Stimulated activated CD8-positive, alpha-beta memory T cell treated with anti-CD3 and anti-CD28 coated beads, Interleukin-4, amount 100 ng/mL, for 1 hour (primary cell): Measurements from ENCODE around the gene PTPRN2.
"Not testable (repeated sequence)": the region's sequence is repeated elsewhere in the genome, so short reads cannot be mapped to it uniquely, and the experiment has no call there.

ENCODE experiments used
- DNase-seq, 2 donors: peaks; one replicate each; pipeline ENCODE4 v3.0.0-alpha.2; 2020; ENCODE audit warnings: low read depth in 2 of 2, low spot score in 1 of 2

Gene PTPRN2

DNA sequence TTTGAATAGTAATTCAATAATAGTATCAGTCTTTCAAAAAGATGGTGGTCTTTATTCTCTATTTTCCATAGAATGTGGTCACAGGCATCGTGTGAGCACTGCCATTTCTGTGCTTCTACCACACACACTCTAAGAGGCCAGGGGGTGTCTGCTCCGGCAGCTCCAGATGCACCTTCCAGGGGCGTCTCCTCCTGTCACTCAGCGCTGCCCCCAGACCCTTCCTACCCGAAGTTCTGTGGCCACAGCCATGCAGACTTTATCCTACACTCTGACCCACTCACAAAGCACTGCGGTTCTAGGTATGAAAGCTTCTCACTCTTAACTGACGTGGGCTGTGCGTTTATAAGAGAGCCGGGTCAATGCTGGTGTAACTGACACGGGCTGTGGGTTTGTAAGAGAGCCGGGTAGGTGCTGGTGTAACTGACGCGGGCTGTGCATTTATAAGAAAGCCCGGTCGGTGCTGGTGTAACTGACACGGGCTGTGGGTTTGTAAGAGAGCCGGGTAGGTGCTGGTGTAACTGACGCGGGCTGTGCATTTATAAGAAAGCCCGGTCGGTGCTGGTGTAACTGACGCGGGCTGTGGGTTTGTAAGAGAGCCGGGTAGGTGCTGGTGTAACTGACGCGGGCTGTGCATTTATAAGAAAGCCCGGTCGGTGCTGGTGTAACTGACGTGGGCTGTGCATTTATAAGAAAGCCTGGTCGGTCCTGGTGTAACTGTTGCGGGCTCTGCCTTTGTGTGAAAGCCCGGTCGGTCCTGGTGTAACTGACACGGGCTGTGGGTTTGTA is 886.0 kb downstream of the PTPRN2 start:
- not testable (repeated sequence) for DNase-seq

DNA sequence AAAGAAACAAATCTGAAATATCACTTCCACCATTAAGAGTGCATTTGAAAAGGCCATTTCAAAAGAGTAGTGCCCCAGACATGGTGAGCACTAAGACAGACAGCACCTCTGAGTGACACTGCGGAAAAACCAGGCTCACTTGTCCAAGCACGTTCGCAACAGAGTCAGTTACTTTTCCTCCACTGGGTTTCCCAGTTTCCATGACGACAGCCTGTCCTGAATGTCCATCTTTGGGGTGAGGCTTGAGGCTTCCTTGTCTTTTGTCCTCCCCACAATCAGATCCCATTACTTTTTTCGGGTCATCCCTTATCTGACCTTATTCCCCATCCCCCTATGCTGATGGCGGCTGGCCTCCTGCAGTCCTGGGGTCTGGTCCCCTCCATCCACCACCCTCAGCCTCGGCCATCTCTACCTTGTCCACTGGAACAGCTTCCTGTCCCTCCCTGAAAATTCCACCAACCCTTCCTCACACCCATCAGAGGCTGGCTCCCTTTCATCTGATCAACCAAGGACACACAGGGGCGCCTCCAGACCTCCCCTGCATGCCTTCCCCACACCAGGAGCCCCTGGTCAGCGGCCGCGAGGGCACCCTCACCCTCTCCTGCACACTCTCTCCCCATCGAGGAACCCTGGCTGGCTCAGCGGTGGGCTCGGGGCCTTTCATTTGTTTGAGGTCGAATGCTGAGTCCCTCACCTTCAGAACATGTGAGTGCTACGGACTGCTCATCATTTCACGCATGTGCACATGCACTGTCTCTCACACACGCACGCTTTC is 887.2 kb downstream of the PTPRN2 start:
- no peak for DNase-seq

DNA sequence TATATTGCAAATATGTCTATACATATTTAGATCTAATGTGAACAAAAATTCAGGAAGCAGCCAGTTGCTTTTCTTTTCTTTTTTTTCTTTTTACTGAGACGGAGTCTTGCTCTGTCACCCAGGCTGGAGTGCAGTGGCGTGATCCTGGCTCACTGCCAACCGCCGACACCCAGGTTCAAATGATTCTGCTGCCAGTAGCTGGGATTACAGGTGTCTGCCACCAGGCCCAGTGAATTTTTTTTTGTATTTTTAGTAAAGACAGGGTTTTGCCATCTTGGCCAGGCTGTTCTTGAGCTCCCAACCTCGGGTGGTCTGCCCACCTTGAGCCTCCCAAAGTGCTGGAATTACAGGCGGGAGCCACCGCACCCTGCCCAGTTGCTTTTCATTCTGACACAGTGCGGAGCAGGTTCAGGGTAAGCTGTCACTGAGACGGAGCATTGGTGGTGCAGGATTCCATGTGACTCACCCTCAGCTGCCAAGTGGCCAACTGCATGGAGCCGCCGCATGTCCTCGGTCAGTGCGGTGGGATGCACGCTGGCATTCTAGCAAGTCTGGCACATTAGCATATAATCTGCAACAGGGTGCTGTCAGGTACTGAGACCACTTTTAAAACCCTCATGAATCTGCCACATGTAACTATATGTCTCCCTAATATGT is 888.1 kb downstream of the PTPRN2 start:
- DNase-seq = no peak

DNA sequence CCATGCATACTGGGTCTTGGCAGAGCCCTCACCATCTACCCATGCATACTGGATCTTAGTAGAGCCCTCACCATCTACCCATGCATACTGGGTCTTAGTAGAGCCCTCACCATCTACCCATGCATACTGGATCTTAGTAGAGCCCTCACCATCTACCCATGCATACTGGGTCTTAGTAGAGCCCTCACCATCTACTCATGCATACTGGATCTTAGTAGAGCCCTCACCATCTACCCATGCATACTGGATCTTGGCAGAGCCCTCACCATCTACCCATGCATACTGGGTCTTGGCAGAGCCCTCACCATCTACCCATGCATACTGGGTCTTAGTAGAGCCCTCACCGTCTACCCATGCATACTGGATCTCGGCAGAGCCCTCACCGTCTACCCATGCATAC is 890.3 kb downstream of the PTPRN2 start:
- DNase-seq = not testable (repeated sequence)

DNA sequence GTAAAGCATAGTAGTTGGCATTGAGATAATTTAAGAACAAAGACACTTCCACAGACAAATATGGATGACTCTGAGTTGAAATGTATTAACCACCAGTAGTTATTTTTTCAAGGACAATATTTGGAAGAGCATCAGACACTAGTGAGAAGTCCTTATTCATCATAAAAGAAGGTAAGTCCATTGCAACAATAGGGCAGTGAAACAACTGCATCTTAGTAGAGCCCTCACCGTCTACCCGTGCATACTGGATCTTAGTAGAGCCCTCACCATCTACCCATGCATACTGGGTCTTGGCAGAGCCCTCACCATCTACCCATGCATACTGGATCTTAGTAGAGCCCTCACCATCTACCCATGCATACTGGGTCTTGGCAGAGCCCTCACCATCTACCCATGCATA is 892.0 kb downstream of the PTPRN2 start:
- DNase-seq = not testable (repeated sequence)

DNA sequence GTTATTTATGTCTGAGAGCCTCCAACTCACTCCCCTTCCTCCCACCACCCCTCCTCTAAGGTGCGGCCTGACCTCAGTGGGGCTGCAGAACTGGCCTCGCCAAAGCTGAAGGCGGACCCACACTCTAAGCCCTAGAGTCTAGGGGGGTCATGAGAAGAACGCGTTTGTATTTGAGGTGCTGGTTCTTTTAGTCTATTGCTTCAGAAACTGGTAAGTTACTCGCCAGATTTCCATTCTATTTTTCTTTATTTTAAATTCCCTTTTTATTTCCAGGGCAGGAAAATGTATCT is 893.3 kb downstream of the PTPRN2 start:
- DNase-seq = no peak

DNA sequence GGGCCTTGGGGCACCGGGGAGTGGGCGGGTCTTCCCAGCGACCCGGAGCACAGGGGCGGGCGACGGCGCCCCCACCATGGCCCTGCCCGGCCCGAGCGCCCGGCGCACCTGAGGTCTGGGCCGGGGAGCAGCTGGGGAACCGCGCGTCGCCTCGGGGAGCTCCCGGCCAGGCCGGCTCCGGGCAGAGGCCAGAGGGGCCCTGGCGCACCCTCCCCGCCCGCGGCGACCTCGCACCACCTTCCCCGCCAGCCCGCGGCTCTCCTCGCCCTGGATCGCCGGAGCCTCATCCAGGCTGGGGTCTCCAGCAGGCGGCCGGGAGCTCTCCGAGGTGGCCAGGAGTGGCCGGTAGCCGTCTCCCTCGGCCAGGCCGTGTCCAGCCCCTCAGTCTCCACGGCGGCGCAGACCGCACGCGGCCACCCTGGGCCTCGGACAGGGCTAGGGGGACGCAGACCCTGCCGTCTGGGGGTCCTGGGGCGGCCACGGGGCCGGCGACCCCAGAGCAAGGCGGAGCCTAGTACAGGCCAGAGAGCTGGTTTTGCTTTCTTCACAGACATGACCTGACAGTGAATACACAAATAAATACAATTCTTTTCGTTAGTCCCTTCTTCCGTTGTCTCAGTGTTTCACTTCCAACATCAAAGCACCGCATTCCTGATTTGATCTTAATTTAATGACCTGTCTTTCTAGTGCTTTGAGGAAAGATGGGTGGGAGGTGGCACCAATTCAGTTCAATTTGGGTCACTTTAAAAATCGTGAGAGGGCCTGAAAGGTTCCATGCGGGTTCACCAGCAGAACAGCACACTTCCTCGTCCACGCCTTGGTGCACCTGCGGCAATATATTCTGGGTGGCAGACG is 893.9 kb downstream of the PTPRN2 start:
- no peak for DNase-seq

DNA sequence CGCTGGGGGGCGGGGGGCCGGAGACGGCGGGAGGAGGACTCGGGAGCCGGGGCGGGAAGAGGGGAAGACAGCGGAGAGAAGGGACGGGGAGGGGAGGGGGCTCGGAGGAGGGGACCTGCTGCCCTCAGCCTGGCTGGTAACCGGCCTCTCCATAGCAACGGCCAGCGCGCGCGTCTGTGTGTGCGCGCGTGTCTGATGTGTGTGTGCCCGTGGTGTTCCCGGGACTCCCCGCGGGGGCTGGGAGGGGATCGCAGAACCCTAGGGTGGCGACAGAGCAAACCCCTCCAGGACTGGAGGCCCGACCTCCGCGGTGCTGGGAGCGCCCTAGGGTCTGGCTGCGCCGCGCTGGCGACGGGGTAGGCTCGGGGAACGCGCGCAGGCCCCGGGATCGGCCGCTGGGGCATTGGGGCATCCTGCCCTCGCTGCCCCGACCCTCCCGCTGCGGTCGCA is 894.5 kb downstream of the PTPRN2 start:
- no peak for DNase-seq

DNA sequence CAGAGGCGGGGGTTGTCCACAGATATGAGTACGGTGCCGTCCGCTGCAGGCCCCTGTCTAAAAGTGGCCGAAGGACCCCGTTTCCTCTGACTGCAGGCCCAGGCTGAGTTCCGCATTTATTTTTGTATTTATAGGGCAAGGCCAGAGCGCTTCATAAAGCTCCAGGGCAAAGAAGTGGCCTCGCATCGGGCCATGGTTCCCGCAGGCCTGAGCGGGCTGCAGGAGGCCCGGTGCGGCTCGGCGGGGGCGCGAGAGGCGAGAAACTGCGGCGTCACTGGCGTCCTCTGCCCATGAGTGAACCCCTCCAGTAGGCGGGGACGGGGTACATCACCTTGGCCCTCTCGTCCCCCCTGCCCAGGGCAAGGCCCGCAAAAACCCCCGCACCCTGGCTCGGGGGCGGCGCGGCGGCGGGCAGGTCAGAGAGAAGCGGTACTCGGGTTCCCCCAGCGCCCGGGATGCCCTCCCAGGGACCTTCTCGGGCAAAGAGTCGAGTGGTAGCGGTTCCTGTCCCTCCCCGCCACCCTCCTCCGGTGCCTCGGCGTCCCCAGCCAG is 895.1 kb downstream of the PTPRN2 start:
- DNase-seq = no peak

DNA sequence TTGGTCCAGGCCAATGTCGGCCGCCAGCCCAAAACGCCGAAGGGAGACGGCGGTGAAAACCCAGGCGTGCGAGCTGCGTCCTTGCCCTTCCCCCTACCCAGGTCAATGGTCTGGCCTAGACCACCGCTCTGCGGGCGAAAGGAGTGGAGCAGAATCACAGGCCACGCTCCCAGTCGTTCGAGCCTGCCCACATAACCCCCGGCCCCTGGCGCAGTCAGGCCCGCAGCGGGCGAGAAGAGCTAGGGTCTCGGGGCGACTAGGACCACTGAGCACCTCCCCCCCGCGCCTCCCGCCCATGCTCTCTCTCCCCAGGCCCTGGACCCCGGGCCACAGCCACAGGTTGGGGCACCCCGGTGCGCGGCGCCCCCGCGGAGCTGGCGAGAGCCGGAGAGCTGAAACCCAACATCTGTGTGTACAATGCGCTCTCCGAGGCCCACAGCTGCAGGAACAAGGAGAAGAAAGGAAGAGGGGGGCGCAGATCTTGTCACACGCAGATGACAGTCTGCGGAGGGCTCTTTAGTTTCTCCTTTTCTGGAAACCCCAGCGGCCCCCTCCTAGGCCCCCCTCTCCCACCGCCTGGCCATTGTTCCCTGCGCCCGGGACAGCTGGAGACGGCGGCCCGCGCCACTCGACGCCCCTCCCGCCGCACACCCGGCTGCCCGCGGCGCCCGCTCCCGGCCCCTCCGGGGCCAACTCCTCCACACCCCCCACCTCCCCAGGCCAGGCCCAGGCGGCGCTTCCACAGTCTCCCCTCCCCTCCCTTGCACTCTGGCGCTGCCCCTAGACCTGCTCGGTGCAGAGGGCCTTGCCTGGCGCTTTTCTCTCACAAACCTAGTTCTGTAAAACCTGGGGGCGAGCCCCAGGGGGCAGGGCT is 895.8 kb downstream of the PTPRN2 start:
- no peak for DNase-seq

DNA sequence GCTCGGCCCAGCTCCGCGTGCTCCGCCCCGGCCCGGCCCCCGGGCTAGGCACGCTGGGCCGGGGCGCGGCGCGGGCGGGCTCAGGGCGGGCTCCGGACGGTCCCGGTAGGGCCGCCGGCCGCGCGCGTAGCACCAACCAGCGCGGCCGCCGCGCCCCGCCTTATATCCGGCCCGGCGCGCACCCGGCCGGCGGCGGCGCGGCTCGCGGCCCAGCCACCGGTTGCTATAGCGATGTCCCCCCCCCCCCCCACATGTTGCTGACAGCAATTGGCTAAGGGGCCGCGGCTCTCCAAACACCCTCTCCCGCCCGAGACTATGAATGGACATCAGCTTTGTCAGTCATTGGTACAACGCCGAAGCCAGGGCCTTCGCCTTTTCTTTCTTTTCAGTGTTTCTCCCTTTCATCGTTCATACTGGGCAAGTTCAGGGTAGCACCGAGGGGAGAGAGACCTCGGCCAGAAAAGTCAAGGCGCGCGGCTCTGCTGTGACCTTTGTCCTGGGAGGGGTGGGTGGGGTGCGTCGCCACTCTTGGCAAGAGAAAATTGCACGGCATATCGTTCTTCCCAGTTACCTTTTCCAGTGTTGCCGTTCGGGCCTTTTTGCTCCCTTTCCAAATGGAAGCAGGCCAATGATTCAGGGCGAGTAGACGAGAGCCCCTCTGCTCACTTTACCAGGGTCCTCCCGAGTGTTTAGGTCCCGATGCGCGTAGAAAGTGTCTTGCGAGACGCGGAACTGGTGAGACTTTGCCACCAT is 896.6 kb downstream of the PTPRN2 start:
- DNase-seq = no peak

DNA sequence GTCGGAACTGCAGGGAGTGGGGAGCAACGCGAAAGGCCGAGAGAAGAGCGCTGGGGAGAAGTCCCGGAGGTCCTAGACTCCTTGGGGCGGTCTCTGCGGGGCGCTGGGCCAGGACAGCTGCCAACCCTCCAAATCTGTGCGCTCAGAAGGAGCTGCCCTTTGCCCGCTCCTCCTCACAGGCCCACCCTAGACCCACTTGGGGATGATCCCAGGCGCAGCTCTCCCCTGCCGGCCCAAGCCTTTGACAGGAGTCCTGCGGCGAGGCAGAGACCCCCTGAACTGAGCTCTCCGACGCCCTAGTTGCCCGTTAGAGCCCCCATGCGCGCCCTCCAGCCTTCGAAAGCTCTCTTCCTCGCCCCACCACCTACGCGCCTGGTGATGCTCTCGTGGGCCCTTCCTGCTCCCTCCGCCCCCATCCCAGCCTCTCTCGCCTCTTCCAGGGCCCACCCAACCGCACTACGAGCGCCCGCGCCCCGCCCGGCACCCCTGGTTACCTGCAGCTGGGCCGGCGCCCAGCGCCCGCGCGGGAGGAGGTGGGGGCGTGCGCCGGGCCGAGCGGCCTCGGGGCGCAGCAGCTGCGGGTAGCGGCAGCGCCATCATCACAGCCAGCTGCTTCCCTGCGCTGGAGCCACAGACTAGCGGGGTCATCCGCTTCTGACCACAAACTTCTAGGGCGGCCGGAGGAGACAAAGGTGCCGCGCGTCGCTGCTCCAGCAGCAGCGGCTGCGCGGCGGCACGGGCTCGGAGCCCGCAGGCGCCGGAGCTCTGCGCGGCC is 897.4 kb downstream of the PTPRN2 start:
- no peak for DNase-seq

DNA sequence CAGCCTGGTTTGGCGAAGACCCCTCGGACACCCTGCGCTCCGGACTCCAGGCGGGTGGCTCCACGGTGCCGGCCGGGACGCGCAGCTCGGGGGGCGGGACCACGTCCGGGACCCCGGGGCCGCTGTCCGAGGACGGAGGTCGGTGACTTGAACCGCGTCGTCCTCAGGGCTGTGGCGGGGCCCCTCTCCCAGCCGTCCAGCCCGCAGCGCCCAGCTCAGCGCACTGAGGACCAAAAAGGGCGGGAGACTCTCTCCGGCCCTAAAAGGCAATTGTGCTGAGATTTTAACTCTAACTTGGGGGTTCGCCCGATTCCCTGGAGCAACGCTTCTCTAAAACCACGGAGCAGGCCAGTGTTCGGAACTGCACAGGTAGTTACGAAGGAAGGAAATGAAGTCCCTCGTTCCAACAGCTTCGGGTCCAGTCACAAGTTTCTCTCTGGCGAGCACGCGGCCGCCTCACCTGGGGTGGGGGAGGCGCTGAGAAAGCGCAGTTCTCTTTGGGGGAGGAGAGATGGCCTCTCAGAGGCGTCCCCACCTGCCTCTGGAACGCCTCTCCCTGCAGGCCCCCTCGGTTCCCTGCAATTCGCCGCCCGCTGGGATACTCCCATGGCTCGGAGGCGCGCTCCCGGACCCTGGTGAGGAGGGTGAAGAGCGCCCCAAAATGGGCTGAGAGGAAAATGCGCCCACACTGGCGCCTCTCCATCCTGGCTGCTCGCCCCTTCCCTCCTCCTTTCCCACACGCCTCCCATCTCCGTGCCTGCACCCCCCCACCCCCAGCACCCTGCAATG is 898.2 kb downstream of the PTPRN2 start:
- no peak for DNase-seq

DNA sequence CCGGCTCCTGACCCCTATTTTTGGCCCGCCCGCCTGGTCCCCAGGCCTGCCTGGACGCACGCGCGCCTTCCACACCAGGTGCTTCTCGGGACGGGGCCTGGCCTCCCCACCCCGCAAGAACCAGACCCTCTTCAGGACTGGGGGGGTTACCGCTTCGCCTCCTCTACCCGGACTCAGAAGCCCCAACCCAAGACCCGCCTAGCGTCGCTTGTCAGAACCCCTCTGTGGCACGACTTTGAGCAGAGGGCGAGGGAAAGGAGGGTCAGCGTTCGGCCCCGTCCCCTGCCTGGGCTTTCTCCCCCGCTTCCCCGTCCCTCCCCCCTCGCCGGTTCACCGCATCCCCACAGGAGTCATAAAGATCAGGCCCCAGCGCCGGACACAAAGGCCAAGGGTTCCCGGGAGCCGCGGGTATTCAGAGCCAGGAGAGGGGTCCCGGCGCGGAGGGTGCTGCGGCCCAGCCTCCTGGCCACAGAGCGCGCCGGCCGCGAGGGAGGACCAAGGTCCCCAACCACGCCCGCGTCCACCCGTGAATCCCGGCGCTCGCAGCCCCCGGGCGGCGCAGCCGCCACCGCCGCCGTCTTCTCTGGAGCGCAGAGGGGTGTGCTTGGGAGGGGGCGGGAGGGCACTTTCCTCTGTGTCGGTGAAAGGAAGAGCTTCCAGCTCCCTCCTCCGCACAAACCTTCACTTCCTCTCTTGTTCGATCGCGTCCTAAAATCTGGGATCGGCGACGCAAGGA is 898.9 kb downstream of the PTPRN2 start:
- DNase-seq = no peak

DNA sequence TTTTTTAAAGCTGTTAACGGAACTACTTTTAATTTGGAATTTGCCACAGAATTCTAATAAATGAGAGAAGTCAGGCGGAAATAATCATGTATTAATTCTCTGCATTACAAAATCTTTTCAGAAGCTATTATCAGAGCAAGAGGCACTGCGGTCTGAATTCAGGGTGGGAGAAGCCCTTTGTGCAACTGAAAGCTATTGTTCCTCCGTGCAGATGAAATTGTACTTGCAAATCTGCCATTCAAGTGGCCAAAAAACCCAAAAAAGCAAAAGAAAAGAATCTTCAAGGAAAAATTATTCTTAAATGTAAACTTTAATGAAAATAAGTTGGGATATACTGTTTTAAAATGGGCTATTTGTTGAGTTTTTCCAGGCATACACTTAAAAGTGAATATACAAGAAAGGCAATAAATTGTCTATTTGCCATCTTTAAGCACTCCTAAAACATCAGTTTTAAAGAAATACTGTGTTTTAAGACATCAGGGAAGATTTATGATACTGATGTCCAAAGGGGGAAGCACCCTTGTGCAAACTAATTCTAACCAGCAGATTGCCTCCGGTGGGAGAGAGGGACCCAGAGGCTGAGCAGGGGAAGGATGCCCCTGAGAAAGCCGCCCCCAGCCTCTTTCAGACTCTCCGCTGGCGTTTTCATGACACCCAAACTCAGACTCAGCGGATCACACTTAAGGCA is 899.6 kb downstream of the PTPRN2 start:
- DNase-seq = no peak

DNA sequence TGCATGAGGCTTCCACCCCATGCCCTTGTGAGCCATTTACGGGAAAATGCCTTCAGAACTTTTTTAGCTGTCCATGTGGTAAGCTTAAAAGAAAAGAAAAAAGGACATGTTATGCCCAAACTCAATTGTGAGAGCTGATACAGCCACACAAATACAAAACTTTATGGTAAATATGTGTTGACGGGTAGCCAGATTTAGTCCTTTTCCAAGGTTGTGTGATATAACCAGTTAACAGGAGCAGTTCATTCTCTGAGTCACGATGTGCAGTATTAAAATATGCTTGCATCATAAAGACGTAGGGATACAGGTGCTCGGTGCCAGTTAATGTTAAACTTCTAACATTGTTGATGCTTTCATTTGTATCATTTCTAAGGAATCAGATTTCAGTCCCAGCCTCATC is 900.5 kb downstream of the PTPRN2 start:
- no peak for DNase-seq
